Right lobe of liver (tissue), 4 donors: ENCODE data around the gene SF3A2.

Experiments used
- POLR2A ChIP-seq: fragments of 450-650 bp; IDR thresholded peaks from one replicate; pipeline ENCODE4 v1.6.1; 2017; ENCODE audit warnings: antibody characterized with exemption, mild to moderate bottlenecking
- TF ChIP-seq, protein P1 (sequence below), 4 donors: fragments of 200-600 bp in 3 of 4; fragments of 450-650 bp in 1 of 4; IDR thresholded peaks; one replicate each; pipeline versions ENCODE4 v1.5.1 to v1.8.0; 2016 to 2022; ENCODE audit warnings: antibody characterized with exemption in 4 of 4, mild to moderate bottlenecking in 2 of 4
- donor health status: DM: no; HTN: no; CAD: no.
- donor health status: DM: no; HTN: no; CAD: no.
- donor health status: DM: no; HTN: yes; CAD: no.

DNA sequence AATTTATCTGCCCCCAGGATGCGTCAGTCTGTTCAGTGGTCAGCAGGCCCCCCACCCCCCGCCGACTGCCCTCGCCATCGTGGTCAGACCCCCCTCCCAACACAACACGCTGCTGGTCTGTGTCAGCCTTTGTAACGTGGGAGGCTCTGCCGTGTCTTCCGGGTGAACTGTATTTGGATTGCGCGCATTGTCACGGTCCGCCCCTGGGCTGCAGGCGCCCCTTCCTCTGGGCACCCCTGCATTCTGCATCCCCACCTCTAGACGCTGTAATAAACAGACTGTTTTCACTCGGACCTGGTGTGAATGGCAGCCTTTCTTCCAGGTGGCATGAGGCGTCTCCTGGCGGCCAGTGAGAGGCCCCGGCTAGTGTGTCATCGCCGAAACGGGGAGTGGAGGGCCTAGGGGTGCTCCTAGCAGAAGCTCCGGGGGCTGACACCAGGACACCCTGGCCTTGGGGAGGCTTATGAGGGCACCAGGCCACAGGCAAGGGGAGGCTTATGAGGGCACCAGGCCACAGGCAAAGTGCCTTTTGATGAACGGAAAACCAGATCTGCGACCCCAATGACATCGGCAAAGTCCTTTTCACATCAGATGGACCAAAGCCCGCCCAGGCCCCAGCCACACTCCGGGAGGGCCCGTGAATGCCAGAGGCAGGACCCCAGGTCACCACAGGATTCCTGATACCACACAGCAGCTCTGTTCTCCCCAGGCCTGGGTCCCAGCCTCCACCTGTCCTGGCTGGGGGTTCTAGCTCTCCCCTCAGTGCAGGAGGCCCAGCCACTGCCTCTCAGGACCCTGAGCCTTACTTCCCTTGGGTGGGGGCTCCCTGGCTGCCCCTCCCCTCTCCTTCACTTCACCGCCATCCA, 4.1 kb upstream of the SF3A2 start:
- TF ChIP-seq, protein P1, sequence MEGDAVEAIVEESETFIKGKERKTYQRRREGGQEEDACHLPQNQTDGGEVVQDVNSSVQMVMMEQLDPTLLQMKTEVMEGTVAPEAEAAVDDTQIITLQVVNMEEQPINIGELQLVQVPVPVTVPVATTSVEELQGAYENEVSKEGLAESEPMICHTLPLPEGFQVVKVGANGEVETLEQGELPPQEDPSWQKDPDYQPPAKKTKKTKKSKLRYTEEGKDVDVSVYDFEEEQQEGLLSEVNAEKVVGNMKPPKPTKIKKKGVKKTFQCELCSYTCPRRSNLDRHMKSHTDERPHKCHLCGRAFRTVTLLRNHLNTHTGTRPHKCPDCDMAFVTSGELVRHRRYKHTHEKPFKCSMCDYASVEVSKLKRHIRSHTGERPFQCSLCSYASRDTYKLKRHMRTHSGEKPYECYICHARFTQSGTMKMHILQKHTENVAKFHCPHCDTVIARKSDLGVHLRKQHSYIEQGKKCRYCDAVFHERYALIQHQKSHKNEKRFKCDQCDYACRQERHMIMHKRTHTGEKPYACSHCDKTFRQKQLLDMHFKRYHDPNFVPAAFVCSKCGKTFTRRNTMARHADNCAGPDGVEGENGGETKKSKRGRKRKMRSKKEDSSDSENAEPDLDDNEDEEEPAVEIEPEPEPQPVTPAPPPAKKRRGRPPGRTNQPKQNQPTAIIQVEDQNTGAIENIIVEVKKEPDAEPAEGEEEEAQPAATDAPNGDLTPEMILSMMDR (IDR thresholded peaks at IDR 0.05): no peak
- no peak for TF ChIP-seq POLR2A
